Measurements from ENCODE around the gene GLP1R.

DNA sequence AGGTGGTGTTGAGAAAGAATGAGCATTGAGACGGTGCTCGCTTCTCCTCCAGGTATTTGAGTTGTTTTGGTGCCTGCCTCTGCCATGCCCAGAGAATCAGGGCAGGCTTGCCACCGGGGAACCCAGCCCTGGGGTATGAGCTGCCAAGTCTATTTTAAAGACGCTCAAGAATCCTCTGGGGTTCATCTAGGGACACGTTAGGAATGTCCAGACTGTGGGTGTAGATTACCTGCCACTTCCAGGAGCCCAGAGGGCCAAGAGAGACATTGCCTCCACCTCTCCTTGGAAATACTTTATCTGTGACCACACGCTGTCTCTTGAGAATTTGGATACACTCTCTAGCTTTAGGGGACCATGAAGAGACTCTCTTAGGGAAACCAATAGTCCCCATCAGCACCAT is 38.1 kb downstream of the GLP1R start:
- TF ChIP-seq POLR2A (IDR thresholded peaks at IDR 0.05) (no peak), EP300 (IDR thresholded peaks at IDR 0.05) (no peak)
- TF ChIP-seq, protein P1, sequence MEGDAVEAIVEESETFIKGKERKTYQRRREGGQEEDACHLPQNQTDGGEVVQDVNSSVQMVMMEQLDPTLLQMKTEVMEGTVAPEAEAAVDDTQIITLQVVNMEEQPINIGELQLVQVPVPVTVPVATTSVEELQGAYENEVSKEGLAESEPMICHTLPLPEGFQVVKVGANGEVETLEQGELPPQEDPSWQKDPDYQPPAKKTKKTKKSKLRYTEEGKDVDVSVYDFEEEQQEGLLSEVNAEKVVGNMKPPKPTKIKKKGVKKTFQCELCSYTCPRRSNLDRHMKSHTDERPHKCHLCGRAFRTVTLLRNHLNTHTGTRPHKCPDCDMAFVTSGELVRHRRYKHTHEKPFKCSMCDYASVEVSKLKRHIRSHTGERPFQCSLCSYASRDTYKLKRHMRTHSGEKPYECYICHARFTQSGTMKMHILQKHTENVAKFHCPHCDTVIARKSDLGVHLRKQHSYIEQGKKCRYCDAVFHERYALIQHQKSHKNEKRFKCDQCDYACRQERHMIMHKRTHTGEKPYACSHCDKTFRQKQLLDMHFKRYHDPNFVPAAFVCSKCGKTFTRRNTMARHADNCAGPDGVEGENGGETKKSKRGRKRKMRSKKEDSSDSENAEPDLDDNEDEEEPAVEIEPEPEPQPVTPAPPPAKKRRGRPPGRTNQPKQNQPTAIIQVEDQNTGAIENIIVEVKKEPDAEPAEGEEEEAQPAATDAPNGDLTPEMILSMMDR (IDR thresholded peaks at IDR 0.05), result no peak

Data from stomach (tissue), 4 donors.